ENCODE measurements around the gene HECW1. TPM values are rescaled to one million over a fixed set of nuclear protein-coding genes. Genes with fewer than 3 reads are reported as not detected.

The HECW1 gene
- total RNA-seq, 3 donors from 2014 or later (not counting 1 experiment from before 2014, with no cell fraction given), result not detected

GRCh38 chr7:43085992-43086391 is 26.5 kb upstream of the HECW1 start:
- Mint-ChIP-seq H3K9me3 (peaks cover 0 to 2% of the 10 kb centered on the region in 2 donors), H3K27ac (no peak overlapping the region), H3K36me3 (no peaks in the 10 kb centered on the region), H3K4me1 (no peaks in the 10 kb centered on the region), H3K4me3 (no peak overlapping the region), H3K27me3 (ENCODE audit: low read depth in 2 of 2) (peaks cover 23 to 39% of the 10 kb centered on the region in 2 donors)
- DNase-seq, result no peak
- Histone ChIP-seq H3K27ac (ENCODE audit: low read length) (no peak overlapping the region), H3K36me3 (ENCODE audit: control insufficient read depth, insufficient read depth, low read length) (no peaks in the 10 kb centered on the region), H3K4me1 (ENCODE audit: control insufficient read depth, insufficient read depth, low read length) (no peaks in the 10 kb centered on the region), H3K9me3 (ENCODE audit: control insufficient read depth, insufficient read depth, low read length) (no peaks in the 10 kb centered on the region), H3K4me3 (ENCODE audit: low read length) (no peak overlapping the region), H3K27me3 (ENCODE audit: control insufficient read depth, insufficient read depth, low read length) (peaks cover 3% of the 10 kb centered on the region)
- 83% methylated on average over 1 of the region's 1 CpG for WGBS (ENCODE audit: insufficient coverage)
- no peak for ATAC-seq
- TF ChIP-seq, protein P1, sequence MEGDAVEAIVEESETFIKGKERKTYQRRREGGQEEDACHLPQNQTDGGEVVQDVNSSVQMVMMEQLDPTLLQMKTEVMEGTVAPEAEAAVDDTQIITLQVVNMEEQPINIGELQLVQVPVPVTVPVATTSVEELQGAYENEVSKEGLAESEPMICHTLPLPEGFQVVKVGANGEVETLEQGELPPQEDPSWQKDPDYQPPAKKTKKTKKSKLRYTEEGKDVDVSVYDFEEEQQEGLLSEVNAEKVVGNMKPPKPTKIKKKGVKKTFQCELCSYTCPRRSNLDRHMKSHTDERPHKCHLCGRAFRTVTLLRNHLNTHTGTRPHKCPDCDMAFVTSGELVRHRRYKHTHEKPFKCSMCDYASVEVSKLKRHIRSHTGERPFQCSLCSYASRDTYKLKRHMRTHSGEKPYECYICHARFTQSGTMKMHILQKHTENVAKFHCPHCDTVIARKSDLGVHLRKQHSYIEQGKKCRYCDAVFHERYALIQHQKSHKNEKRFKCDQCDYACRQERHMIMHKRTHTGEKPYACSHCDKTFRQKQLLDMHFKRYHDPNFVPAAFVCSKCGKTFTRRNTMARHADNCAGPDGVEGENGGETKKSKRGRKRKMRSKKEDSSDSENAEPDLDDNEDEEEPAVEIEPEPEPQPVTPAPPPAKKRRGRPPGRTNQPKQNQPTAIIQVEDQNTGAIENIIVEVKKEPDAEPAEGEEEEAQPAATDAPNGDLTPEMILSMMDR (IDR thresholded peaks at IDR 0.05), result no peak
- intact Hi-C loops (cut with micrococcal nuclease), result no loop called here

DNA sequence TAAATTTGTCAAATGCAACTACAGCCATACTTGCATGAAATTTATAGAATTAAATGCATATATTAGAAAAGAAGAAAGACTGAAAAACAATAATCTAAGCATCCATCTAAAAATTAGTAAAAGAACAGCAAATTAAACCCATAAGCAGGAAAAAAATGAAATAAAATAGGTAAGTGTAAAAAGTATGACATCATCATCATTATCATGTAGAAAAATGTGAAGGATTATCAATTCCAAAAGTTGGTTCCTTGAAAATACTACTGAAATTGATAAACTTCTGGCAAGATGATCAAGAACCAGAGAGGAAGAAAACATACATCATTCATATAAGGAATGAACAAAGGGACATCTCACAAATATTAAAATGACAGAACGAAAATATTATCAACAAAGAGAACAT is 19.6 kb upstream of the HECW1 start:
- intact Hi-C loops (cut with micrococcal nuclease), result no loop called here
- Mint-ChIP-seq H3K4me1 (no peaks in the 10 kb centered on the region), H3K36me3 (no peaks in the 10 kb centered on the region), H3K4me3 (no peak overlapping the region), H3K27me3 (ENCODE audit: low read depth in 2 of 2) (peaks cover 19 to 29% of the 10 kb centered on the region in 2 donors), H3K27ac (no peak overlapping the region), H3K9me3 (no peaks in the 10 kb centered on the region)
- ATAC-seq (no peak), DNase-seq (no peak)
- Histone ChIP-seq H3K4me3 (ENCODE audit: low read length) (no peak overlapping the region), H3K36me3 (ENCODE audit: control insufficient read depth, insufficient read depth, low read length) (no peaks in the 10 kb centered on the region), H3K27ac (ENCODE audit: low read length) (no peak overlapping the region), H3K4me1 (ENCODE audit: control insufficient read depth, insufficient read depth, low read length) (no peaks in the 10 kb centered on the region), H3K27me3 (ENCODE audit: control insufficient read depth, insufficient read depth, low read length) (no peaks in the 10 kb centered on the region), H3K9me3 (ENCODE audit: control insufficient read depth, insufficient read depth, low read length) (no peaks in the 10 kb centered on the region)
- TF ChIP-seq, protein P1 (IDR thresholded peaks at IDR 0.05), result no peak
- WGBS (ENCODE audit: insufficient coverage), result no CpG with 5 or more reads among the region's 1 CpG

DNA sequence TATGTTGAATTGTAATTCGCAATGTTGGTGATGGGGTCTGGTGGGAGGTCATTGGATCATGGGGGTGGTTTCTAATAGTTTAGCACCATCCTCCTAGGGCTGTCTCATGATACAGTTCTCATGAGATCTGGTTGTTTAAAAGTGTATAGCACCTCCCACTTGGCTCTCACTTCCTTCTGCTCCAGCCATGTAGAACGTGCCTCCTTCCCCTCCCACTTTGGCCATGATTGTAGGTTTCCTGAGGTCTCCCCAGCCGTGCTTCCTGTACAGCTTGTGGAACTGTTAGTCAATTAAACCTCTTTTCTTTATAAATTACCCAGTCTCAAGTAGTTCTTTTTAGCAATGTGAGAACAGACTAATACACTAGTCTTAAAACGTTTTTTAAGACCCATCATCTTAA is 15.6 kb upstream of the HECW1 start:
- no peaks in the 10 kb centered on the region for H3K36me3 ChIP-seq (ENCODE audit: control insufficient read depth, insufficient read depth, low read length)
- H3K4me3 ChIP-seq (ENCODE audit: low read length), result no peak overlapping the region
- 60% methylated on average over 3 of the region's 4 CpGs for WGBS (ENCODE audit: insufficient coverage)
- no peaks in the 10 kb centered on the region for H3K9me3 ChIP-seq (ENCODE audit: control insufficient read depth, insufficient read depth, low read length)
- ATAC-seq (no peak), DNase-seq (no peak)
- Mint-ChIP-seq H3K27ac (no peak overlapping the region), H3K9me3 (no peaks in the 10 kb centered on the region), H3K27me3 (ENCODE audit: low read depth in 2 of 2) (peaks cover 14 to 38% of the 10 kb centered on the region in 2 donors), H3K4me1 (no peaks in the 10 kb centered on the region), H3K36me3 (no peaks in the 10 kb centered on the region), H3K4me3 (no peak overlapping the region)
- H3K27ac ChIP-seq (ENCODE audit: low read length), result no peak overlapping the region
- TF ChIP-seq, protein P1 (IDR thresholded peaks at IDR 0.05), result no peak
- no peaks in the 10 kb centered on the region for H3K4me1 ChIP-seq (ENCODE audit: control insufficient read depth, insufficient read depth, low read length)
- no peaks in the 10 kb centered on the region for H3K27me3 ChIP-seq (ENCODE audit: control insufficient read depth, insufficient read depth, low read length)
- intact Hi-C loops (cut with micrococcal nuclease), result no loop called here

DNA sequence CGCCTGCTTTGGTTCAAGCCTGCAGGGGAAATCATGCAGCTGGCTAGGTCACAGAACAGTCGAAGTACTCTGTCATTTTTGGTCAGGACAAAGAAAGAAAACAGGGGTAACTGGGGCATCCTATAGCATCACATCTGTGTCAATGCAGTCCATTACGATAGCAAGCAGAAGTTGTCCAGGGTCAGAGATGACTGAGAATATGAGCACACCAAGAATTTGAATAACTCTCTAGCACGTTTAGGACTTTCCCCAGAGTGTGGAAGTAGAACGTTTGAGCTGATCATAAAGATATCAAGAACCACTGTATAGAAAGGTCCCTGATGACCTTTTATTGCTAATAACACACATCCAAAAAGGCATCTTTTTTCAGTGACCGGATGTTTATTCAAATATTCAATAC is 12.7 kb upstream of the HECW1 start:
- ATAC-seq (no peak), DNase-seq (no peak)
- no peak overlapping the region for H3K4me3 ChIP-seq (ENCODE audit: low read length)
- no peaks in the 10 kb centered on the region for H3K27me3 ChIP-seq (ENCODE audit: control insufficient read depth, insufficient read depth, low read length)
- intact Hi-C loops (cut with micrococcal nuclease), result no loop called here
- no peaks in the 10 kb centered on the region for H3K9me3 ChIP-seq (ENCODE audit: control insufficient read depth, insufficient read depth, low read length)
- H3K4me1 Mint-ChIP-seq, result no peaks in the 10 kb centered on the region
- no peaks in the 10 kb centered on the region for H3K36me3 ChIP-seq (ENCODE audit: control insufficient read depth, insufficient read depth, low read length)
- no peaks in the 10 kb centered on the region for H3K36me3 Mint-ChIP-seq
- H3K27me3 Mint-ChIP-seq (ENCODE audit: low read depth in 2 of 2), result peaks cover 8 to 20% of the 10 kb centered on the region in 2 donors
- TF ChIP-seq, protein P1 (IDR thresholded peaks at IDR 0.05), result no peak
- H3K27ac Mint-ChIP-seq, result no peak overlapping the region
- no peak overlapping the region for H3K27ac ChIP-seq (ENCODE audit: low read length)
- H3K4me1 ChIP-seq (ENCODE audit: control insufficient read depth, insufficient read depth, low read length), result no peaks in the 10 kb centered on the region
- no peaks in the 10 kb centered on the region for H3K9me3 Mint-ChIP-seq
- 80% methylated on average over 6 of the region's 6 CpGs for WGBS (ENCODE audit: insufficient coverage)
- H3K4me3 Mint-ChIP-seq, result no peak overlapping the region

All from natural killer cell (primary cell).